Fibroblast of skin of left quadriceps (primary cell): Measurements from ENCODE around the gene PDLIM5.
A peak's percentile ranks its signal among the peaks of the same experiment; 100 is the strongest.

Source experiments
- DNase-seq, 2 experiments: peaks; one replicate each; pipeline ENCODE4 v3.0.0-alpha.2; 2013; ENCODE audit warnings: low read depth in 2 of 2

PDLIM5 gene

DNA sequence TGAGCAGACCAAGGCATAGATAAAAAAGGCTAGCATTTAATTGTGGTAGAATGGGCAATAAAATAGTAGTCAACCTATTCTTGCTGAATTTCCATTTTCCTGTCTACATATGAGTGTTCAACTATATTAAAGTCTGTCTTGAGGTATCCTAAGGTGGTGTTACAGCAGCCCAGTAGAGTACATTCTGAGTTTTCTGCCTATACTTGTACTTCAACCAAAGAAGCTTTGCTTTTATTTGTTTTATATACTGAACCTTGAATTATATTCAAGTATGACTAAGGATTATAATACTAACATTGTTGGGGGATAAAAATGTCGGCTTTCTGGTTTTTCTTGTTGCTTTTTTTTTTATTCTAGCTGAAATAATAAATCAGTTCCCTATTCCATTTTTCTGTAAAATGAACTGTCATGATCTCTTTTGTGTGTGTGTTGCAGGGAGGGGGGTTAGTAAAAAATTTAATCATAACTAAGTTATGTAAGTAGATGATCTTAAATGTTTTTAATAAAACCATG lies 106.7 kb downstream of the PDLIM5 start:
- no peak for DNase-seq

- peak; percentile 29 to 44 for DNase-seq
Measured at GRCh38 chr4:94559351-94559806, 107.6 kb downstream of the PDLIM5 start.

DNA sequence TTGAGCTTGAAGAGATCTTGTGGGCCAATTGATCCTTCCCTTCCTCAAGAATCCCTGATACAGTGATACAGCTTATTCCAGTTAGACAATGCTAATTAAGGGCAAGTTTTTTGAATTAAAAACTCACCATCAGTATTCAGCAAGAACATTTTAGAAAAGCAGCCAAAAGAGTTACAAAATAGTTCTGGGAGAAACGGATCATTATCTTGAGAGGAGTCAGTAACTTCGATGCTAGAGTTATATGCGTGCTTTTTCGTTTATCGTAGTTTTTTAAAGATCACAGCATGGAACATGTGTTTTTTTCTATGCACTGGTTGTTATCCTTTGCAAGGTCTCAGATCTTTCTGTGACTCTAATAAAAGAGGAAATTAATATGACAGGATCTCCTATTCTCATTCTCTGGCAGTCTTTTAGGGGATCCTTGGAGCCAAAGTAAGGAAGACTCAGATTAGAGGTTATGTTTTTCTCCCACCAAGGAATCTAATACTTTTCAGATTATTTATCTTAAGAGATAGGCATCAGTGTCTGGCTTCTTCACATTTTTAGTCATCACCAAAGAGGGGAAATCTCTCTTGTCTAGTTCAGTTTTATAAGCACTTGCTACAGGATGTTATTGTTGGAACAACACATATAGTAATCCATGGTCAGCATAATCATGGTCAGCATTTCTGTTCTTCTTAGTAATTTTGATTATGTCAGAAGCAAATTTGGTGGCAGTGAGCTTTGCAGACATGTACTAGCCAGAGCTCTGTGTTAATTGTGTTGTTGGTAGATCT lies 109.7 kb downstream of the PDLIM5 start:
- no peak for DNase-seq

GRCh38 chr4:94562285-94562684 lies 110.5 kb downstream of the PDLIM5 start:
- no peak for DNase-seq

DNA sequence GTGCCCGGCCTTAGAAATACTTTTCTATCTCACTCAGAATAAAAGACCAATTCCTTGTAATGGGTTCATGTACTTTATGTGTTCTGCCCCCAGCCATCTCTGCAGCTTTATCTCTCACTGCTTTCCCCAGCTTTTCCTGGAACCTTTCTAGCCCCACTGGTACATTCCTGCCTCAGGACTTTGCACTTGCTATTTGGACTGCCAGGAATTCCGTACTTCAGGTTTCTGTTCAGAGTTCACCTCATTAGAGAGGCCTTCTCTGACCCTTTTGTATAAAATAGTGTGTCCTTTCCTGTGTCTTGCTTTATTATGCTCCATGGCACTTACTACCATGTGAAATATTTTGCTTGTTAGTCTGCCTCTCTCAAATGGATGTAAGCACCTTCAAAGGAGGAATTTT lies 112.5 kb downstream of the PDLIM5 start:
- no peak for DNase-seq

- DNase-seq, result no peak
Measured at GRCh38 chr4:94566420-94566819, 114.7 kb downstream of the PDLIM5 start.

DNA sequence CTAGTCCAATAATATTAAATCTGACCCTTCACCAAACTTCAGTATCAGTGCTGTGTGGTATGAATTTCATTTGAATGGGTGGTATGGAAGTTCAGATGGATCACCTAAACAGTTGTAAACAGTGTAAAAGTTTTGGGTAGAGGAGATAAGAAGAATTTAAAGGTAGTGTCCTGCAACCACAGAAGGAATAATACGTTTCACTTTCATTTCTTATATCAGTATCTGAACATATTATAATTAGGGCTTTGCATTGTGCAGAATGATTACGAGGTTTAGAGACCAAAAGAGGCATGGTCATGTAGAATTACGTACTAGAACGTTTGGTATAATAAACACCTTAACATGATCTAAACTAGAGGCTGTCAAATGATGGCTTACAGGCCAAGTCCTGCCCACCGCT lies 116.1 kb downstream of the PDLIM5 start:
- no peak for DNase-seq

DNA sequence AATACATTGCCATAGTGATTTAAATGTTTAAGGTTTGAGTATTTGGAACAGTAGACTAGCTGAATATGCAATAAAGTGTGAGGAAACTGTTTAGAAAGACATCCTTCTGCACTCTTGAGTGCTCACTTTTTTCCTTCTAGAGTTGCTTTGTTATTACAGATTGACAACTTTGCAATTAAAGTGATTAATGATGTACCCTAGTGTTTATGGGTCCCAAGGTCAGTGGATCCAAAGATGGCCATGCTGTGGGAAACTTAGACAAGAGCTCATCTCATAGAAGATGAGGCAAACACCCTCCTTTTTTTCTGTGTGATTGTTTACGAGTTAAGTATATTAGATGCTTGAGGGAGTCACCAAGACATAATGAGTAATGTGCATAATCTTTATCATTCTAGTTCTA lies 118.8 kb downstream of the PDLIM5 start:
- no peak for DNase-seq

DNA sequence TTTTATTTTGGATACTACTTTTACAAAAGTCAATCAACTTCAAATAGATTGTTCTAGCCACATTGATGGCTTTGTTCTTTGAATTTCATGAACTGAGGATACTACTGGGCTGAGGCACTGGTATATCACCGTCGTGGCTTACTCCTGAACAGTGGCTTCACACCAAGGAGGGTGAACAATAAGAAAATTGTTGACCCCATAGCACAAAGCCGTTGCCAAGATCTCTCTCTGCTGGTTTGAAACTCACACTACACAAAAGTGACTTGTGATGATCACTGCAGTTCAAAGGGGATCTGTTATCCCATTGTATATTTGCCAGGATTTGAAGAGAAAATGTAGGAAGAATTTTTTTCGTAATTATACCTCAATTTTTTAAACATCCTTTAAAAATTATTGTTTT lies 119.6 kb downstream of the PDLIM5 start:
- DNase-seq, result no peak

DNA sequence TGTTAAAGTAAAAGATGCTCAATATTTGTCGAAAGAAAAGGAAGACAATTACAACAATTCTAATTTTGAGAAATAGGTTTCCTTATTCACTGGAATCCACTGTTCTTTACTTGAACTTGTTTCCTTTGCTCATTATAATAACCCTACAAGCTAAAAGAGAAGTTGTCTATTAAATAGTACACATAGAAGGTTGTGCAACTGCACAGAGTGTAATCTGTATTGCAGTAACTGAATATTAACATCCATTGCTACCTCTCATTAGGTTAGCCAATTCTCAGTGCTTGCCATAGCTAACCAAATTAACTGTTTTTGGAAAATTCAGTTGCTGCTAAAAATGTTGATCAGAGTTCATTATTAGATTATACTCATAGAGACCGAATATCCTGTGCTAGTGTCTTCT lies 120.0 kb downstream of the PDLIM5 start:
- DNase-seq, result no peak

DNA sequence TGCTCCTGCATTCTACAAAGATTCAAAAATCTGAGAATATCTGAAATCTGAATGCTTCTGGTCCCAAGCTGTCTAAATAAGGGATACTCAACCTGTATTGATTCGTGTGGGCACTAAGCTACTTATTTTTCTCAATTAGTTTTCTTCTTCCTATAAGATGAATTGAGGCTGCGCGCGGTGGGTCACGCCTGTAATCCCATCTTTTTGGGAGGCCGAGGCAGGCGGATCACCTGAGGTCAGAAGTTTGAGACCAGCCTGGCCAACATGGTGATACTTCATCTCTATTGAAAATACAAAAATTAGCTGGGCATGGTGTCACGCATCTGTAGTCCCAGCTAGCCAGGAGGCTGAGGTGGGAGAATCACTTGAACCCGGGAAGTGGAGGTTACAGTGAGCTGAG lies 122.3 kb downstream of the PDLIM5 start:
- no peak for DNase-seq

- no peak for DNase-seq
Measured at GRCh38 chr4:94574616-94575015, 122.9 kb downstream of the PDLIM5 start.

DNA sequence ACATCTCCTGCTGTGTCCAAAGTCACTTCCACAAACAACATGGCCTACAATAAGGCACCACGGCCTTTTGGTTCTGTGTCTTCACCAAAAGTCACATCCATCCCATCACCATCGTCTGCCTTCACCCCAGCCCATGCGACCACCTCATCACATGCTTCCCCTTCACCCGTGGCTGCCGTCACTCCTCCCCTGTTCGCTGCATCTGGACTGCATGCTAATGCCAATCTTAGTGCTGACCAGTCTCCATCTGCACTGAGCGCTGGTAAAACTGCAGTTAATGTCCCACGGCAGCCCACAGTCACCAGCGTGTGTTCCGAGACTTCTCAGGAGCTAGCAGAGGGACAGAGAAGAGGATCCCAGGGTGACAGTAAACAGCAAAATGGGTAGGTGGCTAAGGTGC lies 123.9 kb downstream of the PDLIM5 start:
- no peak for DNase-seq

DNA sequence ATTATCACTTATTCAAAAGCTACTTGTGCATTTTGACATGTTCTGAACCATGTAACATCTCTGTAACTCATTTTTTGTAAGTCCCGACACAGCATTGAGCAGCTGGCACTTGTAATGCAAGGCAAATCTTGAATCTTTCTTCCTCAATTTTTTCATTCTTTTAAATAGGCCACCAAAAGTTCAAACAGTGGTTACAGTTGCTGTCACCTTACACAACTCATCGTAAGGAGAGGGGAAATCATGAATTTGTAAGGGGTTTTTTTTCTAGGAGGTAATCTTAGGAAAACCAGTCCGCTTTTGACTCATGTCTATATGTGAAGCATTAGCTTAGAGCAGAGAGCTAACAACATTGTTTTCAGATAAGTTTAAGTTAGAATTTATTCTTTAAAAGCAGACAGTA lies 124.5 kb downstream of the PDLIM5 start:
- DNase-seq, result no peak

DNA sequence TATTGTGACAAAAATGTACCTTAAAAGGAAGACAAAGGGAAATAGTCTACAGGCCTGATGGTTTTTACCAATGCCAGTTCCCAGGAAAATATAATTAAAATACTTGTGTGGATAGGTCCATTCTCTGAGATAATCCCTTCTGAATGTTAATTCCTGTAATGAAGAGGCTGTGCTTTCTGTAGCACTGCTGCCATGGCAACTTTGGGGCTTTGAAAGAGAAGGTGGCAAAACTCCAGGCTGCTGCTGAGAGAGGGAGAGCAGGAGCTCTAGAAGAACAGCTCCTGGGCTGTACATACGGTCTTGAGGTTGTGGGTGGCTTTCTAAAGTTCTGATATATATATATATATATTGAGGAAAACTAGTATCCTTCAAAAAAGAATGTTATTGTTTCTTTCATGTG lies 125.4 kb downstream of the PDLIM5 start:
- DNase-seq, result peak in 1 of 2 experiments; percentile 28

- DNase-seq, result no peak
Measured at GRCh38 chr4:94578195-94578594, 126.5 kb downstream of the PDLIM5 start.

GRCh38 chr4:94581766-94582165 lies 130.0 kb downstream of the PDLIM5 start:
- DNase-seq, result no peak

- no peak for DNase-seq
Measured at GRCh38 chr4:94582517-94582916, 130.8 kb downstream of the PDLIM5 start.

DNA sequence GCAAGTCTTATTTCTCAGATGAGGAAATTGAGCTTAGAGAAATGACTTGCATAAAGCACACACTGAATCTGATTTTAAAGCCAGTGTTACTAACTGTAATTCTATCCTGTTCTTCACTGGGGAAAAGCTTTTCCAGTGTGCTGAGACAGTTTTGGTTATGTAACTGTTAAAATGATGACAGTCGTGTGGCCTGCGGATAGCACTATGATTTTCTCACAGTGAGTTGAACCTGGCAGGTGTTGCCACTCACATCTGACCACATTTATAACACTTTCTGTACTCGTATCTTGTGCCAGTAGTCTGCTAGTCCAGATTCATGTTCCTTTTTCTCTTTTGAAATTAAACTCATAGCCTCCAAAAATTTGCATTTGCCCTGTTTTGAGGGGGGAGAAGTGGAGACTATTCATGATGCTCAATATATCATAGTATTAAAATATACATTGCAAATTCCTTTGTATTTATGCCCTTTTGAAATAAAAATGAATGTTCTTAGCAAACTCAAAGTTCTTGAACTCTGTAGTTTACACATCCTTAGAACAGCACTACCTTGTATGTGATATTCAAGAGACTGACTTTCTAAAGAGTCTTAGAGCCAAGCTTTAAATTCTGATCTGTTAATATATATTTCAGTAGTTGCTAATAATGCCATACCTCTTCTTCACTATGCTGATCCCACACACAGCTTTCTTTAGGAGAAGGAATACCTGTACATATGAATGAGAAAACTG lies 132.3 kb downstream of the PDLIM5 start:
- no peak for DNase-seq

DNA sequence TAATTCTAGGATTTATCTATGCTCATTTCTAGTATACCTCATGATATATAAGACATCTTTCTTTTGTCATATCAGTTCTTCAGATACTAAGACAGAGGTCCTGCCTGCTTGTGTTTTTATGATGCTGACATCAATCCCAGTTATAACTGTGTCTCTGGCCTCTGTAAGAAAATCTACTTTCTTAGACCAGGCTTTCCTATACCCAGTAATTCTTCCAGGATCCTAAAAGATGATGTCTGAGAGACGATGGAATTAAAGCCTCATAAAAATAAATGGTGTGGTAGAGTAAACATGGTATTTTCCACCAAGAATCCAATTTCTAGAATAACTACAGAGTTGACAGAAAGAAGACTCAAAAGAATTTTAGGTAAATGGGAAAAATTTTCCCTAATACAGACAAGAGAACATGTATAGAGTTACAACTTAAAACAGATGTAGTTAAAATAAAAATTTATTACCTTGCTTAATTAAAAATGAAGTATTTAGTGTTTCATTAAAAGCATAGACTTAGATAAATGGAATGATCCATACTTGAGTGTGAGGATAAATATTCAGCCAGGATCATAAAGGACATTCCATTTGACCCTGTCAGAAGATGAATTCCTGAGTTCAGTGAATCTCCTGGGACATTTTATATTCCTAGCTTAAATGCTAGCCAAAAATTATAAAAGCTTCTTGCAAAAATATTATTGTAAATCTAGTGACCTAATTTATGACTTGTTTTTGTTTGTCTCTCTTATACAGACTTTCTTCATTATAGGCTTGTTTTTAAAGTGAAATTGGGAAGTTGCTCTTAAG lies 137.4 kb downstream of the PDLIM5 start:
- DNase-seq, result peak; percentile 63

DNA sequence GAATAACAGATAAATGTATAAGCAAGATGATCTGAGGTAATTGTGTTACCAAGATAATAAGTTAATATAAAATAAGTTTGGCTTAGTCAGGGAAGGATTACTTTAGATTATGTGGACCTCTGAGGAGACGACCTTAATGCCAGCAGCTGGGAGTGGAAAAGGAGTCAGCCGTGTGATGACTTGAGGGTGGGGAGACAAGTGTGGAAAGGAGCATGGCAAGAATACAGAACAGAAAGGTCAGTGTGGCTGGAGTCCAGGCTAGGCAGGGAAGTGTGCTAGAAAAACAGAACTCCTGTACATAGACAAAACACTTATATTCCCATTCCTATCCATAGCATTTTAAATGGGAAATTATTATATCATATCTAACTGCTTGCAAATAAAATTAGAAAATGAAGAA lies 138.8 kb downstream of the PDLIM5 start:
- no peak for DNase-seq

DNA sequence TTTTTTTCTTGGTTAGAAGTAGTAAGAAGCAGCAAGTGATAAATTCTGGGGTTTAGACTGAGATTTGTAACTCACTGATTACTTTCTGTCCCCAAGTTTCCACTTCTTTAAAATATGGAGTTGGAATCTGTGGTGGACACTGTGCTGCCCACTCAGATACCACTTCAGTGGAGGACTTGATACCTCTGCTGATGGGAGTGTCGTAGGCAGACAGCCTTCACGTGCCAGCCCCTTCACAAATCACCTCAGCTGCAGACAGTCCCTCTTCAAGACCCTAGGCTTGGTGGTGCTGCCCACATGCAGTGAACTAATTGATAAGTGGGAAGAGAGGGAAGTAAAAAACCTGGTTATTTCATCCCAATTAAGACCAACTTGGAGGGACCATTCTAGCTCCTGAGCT lies 139.5 kb downstream of the PDLIM5 start:
- DNase-seq, result no peak
